Erythroblast (primary cell): ENCODE data around the gene STX2.

Experiments
- GATA1 ChIP-seq: IDR thresholded peaks from 2 replicates; pipeline ENCODE4 v1.6.1; 2011; ENCODE audit warnings: low read depth, mild to moderate bottlenecking, control low read depth, low read length, moderate library complexity
- POLR2A ChIP-seq: IDR thresholded peaks from 2 replicates; pipeline ENCODE4 v1.6.1; 2011; ENCODE audit warnings: mild to moderate bottlenecking, low read length

DNA sequence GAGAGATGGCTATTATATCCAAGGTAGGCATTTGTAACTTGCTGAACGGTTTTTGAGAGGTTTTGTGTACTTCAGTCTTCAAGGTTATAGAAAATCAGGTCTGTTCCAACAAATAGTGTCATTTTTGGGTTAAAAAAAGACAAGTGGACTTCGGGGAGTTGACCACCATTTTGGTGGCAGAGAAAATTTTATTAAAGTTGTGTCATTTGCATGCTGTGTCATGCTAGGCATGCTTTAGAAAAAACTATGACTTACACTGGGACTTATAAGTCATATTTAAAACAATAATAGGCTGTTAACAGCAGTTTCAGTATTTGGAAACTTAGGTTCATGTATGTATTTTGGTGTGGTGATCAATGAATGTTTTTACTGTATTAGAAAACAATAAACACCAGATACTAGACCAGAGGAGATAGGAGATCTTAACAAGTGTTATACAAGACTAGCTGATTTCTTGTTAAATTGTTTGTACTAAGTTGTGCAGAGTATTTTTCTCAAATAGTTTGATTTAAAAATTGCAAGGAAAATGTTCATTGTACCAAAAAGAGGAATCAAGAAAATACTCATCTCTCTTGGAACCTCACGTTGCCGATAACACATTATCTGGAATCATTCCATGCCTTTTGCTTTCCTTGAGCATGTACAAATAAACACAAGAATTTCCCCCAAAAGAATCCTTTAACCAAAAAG, 34.2 kb upstream of the STX2 start:
- no peak for TF ChIP-seq POLR2A
- TF ChIP-seq GATA1, result no peak
